Liver (tissue), 9 donors: Measurements from ENCODE around the gene BPHL. TPM values are rescaled to one million over a fixed set of nuclear protein-coding genes. Genes with fewer than 3 reads are reported as not detected.

Source experiments
- DNase-seq: peaks from one replicate; pipeline ENCODE4 v3.0.0-alpha.2; 2017; ENCODE audit warnings: low spot score
- H3K27ac ChIP-seq, 2 donors: one replicate each; pipeline ENCODE4 v1.7.0; 2013; ENCODE audit warnings: inconsistent platforms in 2 of 2, low read length in 2 of 2, control low read depth in 1 of 2, low read depth in 1 of 2, mild to moderate bottlenecking in 1 of 2
- H3K27me3 ChIP-seq, 4 donors: one replicate each; pipeline versions ENCODE4 v1.6.1 to v1.7.0; 2013; ENCODE audit warnings: low read length in 3 of 4, inconsistent platforms in 1 of 4, mild to moderate bottlenecking in 1 of 4, moderate library complexity in 1 of 4; ENCODE audit not compliant: control insufficient read depth in 4 of 4, insufficient read depth in 4 of 4
- H3K36me3 ChIP-seq, 4 donors: one replicate each; pipeline versions ENCODE4 v1.6.1 to v1.7.0; 2013; ENCODE audit warnings: low read length in 3 of 4, mild to moderate bottlenecking in 3 of 4, low read depth in 1 of 4, moderate library complexity in 1 of 4; ENCODE audit not compliant: control insufficient read depth in 4 of 4, insufficient read depth in 3 of 4
- H3K4me1 ChIP-seq, 4 donors: one replicate each; pipeline versions ENCODE4 v1.6.1 to v1.7.0; 2013; ENCODE audit warnings: low read length in 3 of 4, mild to moderate bottlenecking in 3 of 4, moderate library complexity in 1 of 4; ENCODE audit not compliant: control insufficient read depth in 4 of 4, insufficient read depth in 4 of 4
- H3K4me3 ChIP-seq, 3 donors: one replicate each; pipeline versions ENCODE4 v1.6.1 to v1.7.0; 2013; ENCODE audit warnings: low read length in 3 of 3, control low read depth in 1 of 3, low read depth in 1 of 3, mild to moderate bottlenecking in 1 of 3
- H3K9ac ChIP-seq, 2 donors: one replicate each; pipeline ENCODE4 v1.7.0; 2013; ENCODE audit warnings: low read length in 2 of 2, mild to moderate bottlenecking in 2 of 2, moderate library complexity in 2 of 2, control low read depth in 1 of 2, low read depth in 1 of 2
- H3K9me3 ChIP-seq, 4 donors: one replicate each; pipeline versions ENCODE4 v1.6.1 to v1.7.0; 2013; ENCODE audit warnings: low read length in 3 of 4; ENCODE audit not compliant: control insufficient read depth in 4 of 4
- CTCF ChIP-seq: fragments of 150-350 bp; IDR thresholded peaks from 2 replicates; pipeline ENCODE4 v1.5.1; 2017; ENCODE audit warnings: improper control_type of control experiment, low read depth, low read length; ENCODE audit not compliant: missing input control
- FOXA2 ChIP-seq: IDR thresholded peaks from 2 replicates; pipeline ENCODE4 v1.6.1; 2016; ENCODE audit warnings: antibody characterized with exemption
- GABPA ChIP-seq, 2 donors: IDR thresholded peaks in 1 of 2; conservative IDR thresholded peaks in 1 of 2; 2 replicates each; pipeline ENCODE4 v1.6.1; 2016; ENCODE audit warnings: antibody characterized with exemption in 2 of 2, mild to moderate bottlenecking in 1 of 2, moderate library complexity in 1 of 2
- HNF4G ChIP-seq: IDR thresholded peaks from 2 replicates; pipeline ENCODE4 v1.6.1; 2016; ENCODE audit warnings: antibody characterized with exemption
- NR2F2 ChIP-seq: IDR thresholded peaks from 2 replicates; pipeline ENCODE4 v1.6.1; 2016; ENCODE audit warnings: antibody characterized with exemption
- RAD21 ChIP-seq, 2 donors: IDR thresholded peaks; 2 replicates each; pipeline ENCODE4 v1.6.1; 2016; ENCODE audit warnings: antibody characterized with exemption in 2 of 2, mild to moderate bottlenecking in 2 of 2
- REST ChIP-seq: IDR thresholded peaks from 2 replicates; pipeline ENCODE4 v1.6.1; 2016; ENCODE audit warnings: antibody characterized with exemption, mild to moderate bottlenecking
- RXRA ChIP-seq, 2 donors: IDR thresholded peaks; 2 replicates each; pipeline ENCODE4 v1.6.1; 2017 to 2018; ENCODE audit warnings: antibody characterized with exemption in 2 of 2, mild to moderate bottlenecking in 1 of 2
- ZBTB33 ChIP-seq: IDR thresholded peaks from 2 replicates; pipeline ENCODE4 v1.6.1; 2016; ENCODE audit warnings: antibody characterized with exemption
- WGBS: extraction: QIAGEN DNeasy Blood & Tissue Kit; methylation state at CpG from one replicate; pipeline ENCODE4 v1.1.7; 2013; 5-methylcytosine and 5-hydroxymethylcytosine counted together
- polyA plus RNA-seq, 2 donors: library from polyadenylated mRNA; stranded (reverse) in 1 of 2; unstranded in 1 of 2; fragments of 200-250 nt in 1 of 2; fragments of >200 nt in 1 of 2; fragmentation: Nextera tagmentation in 1 of 2; extraction: Ambion mirVana in 1 of 2; gene quantifications; one replicate each; pipeline versions ENCODE4 v1.2.1 to v1.2.3, GENCODE V29; 2013 to 2015
- total RNA-seq, 2 donors: library from RNA; depleted of rRNA; stranded (reverse); fragments of >200 nt; gene quantifications; one replicate each; pipeline ENCODE4 v1.2.3, GENCODE V29; 2014
- donor health status: healthy.
- donor health status: healthy.
- donor health status: healthy.
- donor health status: healthy.
- donor health status: healthy.

The BPHL gene
- total and polyA plus RNA-seq, 4 donors, result 16.0 to 90.8 (median 31.5) TPM

GRCh38 chr6:3140201-3140600, 21.7 kb downstream of the BPHL start:
- peaks cover 3 to 23% (median 12%) of the 10 kb centered on the region in 4 donors for H3K36me3 ChIP-seq
- WGBS, result 92% methylated on average over 20 of the region's 20 CpGs
- H3K4me3 ChIP-seq, result no peak overlapping the region
- DNase-seq, result no peak
- no peaks in the 10 kb centered on the region for H3K9me3 ChIP-seq
- TF ChIP-seq FOXA2 (no peak), ZBTB33 (no peak), HNF4G (no peak), RAD21 (IDR thresholded peaks at IDR 0.05) (no peak), CTCF (no peak), REST (no peak), NR2F2 (no peak), RXRA (IDR thresholded peaks at IDR 0.05) (no peak)
- H3K27ac ChIP-seq, result peak overlapping the region; percentile 73 to 88
- no peaks in the 10 kb centered on the region for H3K27me3 ChIP-seq
- H3K9ac ChIP-seq, result no peak overlapping the region
- peaks cover 12 to 52% (median 45%) of the 10 kb centered on the region in 4 donors for H3K4me1 ChIP-seq

GRCh38 chr6:3142536-3142935, 24.0 kb downstream of the BPHL start:
- no peak overlapping the region for H3K4me3 ChIP-seq
- no peak overlapping the region for H3K9ac ChIP-seq
- H3K27ac ChIP-seq, result no peak overlapping the region
- TF ChIP-seq REST (no peak), ZBTB33 (no peak), FOXA2 (no peak), RXRA (IDR thresholded peaks at IDR 0.05) (no peak), GABPA (IDR thresholded peaks at IDR 0.05 in 1 of 2, conservative IDR thresholded peaks at IDR 0.05 in 1 of 2) (no peak)
- H3K9me3 ChIP-seq, result no peaks in the 10 kb centered on the region
- no peaks in the 10 kb centered on the region for H3K27me3 ChIP-seq
- H3K36me3 ChIP-seq, result peaks cover 3 to 24% (median 11%) of the 10 kb centered on the region in 4 donors
- peaks cover 6 to 33% (median 27%) of the 10 kb centered on the region in 4 donors for H3K4me1 ChIP-seq
- no peak for DNase-seq
